Measurements from ENCODE around the gene ACTN1. TPM values are rescaled to one million over a fixed set of nuclear protein-coding genes. Genes with fewer than 3 reads are reported as not detected.

ACTN1 gene
- total RNA-seq, 2 donors from 2014 or later: 106 to 185 TPM

GRCh38 chr14:68902357-68902756, 76.7 kb downstream of the ACTN1 start:
- peaks cover 23% of the 10 kb centered on the region for H3K36me3 ChIP-seq
- DNase-seq: no peak
- no peak overlapping the region for H3K4me3 ChIP-seq
- no peak for TF ChIP-seq CTCF (IDR thresholded peaks at IDR 0.05)
- H3K27me3 ChIP-seq: no peaks in the 10 kb centered on the region
- H3K9me3 ChIP-seq: no peaks in the 10 kb centered on the region
- intact Hi-C loops (cut with DNase I): no loop called here
- H3K27ac ChIP-seq: no peak overlapping the region
- no peak overlapping the region for H3K9ac ChIP-seq (ENCODE audit: low read depth in 2 of 2, low read length in 2 of 2)
- no peaks in the 10 kb centered on the region for H3K4me1 ChIP-seq

GRCh38 chr14:68899033-68899603, 80.0 kb downstream of the ACTN1 start:
- Histone ChIP-seq H3K27me3 (no peaks in the 10 kb centered on the region), H3K36me3 (peaks cover 23% of the 10 kb centered on the region), H3K4me3 (no peak overlapping the region), H3K9me3 (no peaks in the 10 kb centered on the region), H3K9ac (ENCODE audit: low read depth in 2 of 2, low read length in 2 of 2) (no peak overlapping the region), H3K27ac (no peak overlapping the region), H3K4me1 (no peaks in the 10 kb centered on the region)
- DNase-seq: no peak
- no peak for TF ChIP-seq CTCF (IDR thresholded peaks at IDR 0.05)
- intact Hi-C loops (cut with DNase I): no loop called here

GRCh38 chr14:68898248-68899032, 80.7 kb downstream of the ACTN1 start:
- Histone ChIP-seq H3K27me3 (no peaks in the 10 kb centered on the region), H3K9ac (ENCODE audit: low read depth in 2 of 2, low read length in 2 of 2) (no peak overlapping the region), H3K4me1 (no peaks in the 10 kb centered on the region), H3K4me3 (no peak overlapping the region), H3K9me3 (no peaks in the 10 kb centered on the region), H3K36me3 (peaks cover 27% of the 10 kb centered on the region), H3K27ac (no peak overlapping the region)
- no peak for DNase-seq
- no peak for TF ChIP-seq CTCF (IDR thresholded peaks at IDR 0.05)
- intact Hi-C loops (cut with DNase I): no loop called here

GRCh38 chr14:68897559-68898155, 81.4 kb downstream of the ACTN1 start:
- Histone ChIP-seq H3K4me1 (no peaks in the 10 kb centered on the region), H3K4me3 (no peak overlapping the region), H3K9me3 (no peaks in the 10 kb centered on the region), H3K27me3 (no peaks in the 10 kb centered on the region), H3K36me3 (peaks cover 29% of the 10 kb centered on the region), H3K9ac (ENCODE audit: low read depth in 2 of 2, low read length in 2 of 2) (no peak overlapping the region), H3K27ac (no peak overlapping the region)
- no peak for TF ChIP-seq CTCF (IDR thresholded peaks at IDR 0.05)
- DNase-seq: no peak
- intact Hi-C loops (cut with DNase I): no loop called here

- Histone ChIP-seq H3K27ac (no peak overlapping the region), H3K36me3 (peaks cover 28% of the 10 kb centered on the region)
These were observed 83.0 kb downstream of the ACTN1 start for GRCh38 chr14:68896132-68896531.

More at GRCh38 chr14:68896132-68896531, 83.0 kb downstream of the ACTN1 start:
- Histone ChIP-seq H3K9me3 (no peaks in the 10 kb centered on the region), H3K4me3 (no peak overlapping the region), H3K27me3 (no peaks in the 10 kb centered on the region), H3K9ac (ENCODE audit: low read depth in 2 of 2, low read length in 2 of 2) (no peak overlapping the region), H3K4me1 (no peaks in the 10 kb centered on the region)
- no peak for DNase-seq
- TF ChIP-seq CTCF (IDR thresholded peaks at IDR 0.05): no peak
- intact Hi-C loops (cut with DNase I): no loop called here
